Thyroid gland (tissue), 4 donors: Measurements from ENCODE around the gene TLR3.

Experiments
- CTCF ChIP-seq, 6 experiments: fragments of 200-600 bp in 3 of 6; fragments of 450-650 bp in 3 of 6; sonication (generic) in 3 of 6; IDR thresholded peaks; one replicate each; pipeline ENCODE4 v1.5.1; 2016 to 2019; ENCODE audit warnings: antibody characterized with exemption in 6 of 6, mild to moderate bottlenecking in 2 of 6, inconsistent platforms in 1 of 6, moderate library complexity in 1 of 6
- POLR2A ChIP-seq, 2 donors: fragments of 450-650 bp; IDR thresholded peaks; one replicate each; pipeline ENCODE4 v1.6.1; 2017; ENCODE audit warnings: antibody characterized with exemption in 2 of 2, mild to moderate bottlenecking in 2 of 2, moderate library complexity in 1 of 2

- no peak for TF ChIP-seq CTCF (IDR thresholded peaks at IDR 0.05)
- TF ChIP-seq POLR2A (IDR thresholded peaks at IDR 0.05): no peak
Observed at GRCh38 chr4:186061921-186062320, 7.0 kb upstream of the TLR3 start.
